Fibroblast of skin of left quadriceps (primary cell): ENCODE data around the gene NDUFV3.
"Not testable (repeated sequence)": the region's sequence is repeated elsewhere in the genome, so short reads cannot be mapped to it uniquely, and the experiment has no call there.

Experiments used
- DNase-seq, 2 experiments: peaks; one replicate each; pipeline ENCODE4 v3.0.0-alpha.2; 2013; ENCODE audit warnings: low read depth in 2 of 2

NDUFV3 gene

DNA sequence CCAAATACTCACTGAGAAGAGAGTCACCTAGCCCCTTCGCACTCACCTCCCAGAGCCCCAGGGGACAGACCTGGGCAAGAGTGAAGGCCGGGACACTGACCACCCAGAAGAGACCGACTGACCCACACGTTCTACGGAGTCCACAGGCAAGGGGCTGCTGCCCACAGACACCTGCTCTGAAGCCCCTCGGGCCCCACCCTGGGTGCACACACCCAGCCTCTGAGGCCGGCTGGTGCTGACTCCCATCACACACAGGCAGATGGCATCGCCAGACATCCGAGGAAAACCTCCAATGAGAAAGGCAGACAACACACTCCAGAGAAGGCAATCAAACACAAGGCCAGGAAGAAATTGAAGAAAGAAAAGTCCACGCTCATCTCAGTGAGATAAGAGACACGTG, 35.9 kb upstream of the NDUFV3 start:
- no peak for DNase-seq

DNA sequence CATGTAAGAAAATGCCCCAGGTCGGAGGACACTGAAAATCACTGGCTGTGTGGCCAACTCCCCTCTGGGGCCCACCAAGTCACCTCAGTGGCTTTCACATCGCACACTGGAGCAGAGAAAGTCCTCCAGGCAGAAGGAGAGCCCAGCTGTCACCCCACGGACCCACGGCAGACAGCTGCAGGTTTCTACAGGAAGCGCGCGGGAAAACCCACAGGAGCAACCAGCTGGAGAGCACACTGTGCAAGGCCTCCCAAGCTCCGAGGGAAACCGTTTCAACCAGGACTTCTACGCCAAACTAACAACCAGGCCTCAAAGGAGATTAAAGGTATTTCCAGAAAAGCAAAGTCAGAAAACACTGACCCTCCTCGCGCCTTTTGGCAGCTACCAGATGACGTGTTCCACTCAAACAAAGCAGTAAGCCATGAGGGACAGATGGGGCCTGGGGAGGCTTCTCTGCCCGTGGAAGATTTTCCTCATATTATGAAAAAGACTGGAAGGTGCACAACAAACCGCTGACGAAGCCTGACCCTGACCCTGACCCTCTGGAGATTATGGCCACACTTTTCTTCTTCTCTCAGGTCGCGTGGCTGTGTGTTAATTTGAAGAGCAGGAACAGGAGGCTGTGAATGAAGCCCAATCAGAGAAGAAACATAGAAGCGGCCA, 34.8 kb upstream of the NDUFV3 start:
- DNase-seq = no peak

DNA sequence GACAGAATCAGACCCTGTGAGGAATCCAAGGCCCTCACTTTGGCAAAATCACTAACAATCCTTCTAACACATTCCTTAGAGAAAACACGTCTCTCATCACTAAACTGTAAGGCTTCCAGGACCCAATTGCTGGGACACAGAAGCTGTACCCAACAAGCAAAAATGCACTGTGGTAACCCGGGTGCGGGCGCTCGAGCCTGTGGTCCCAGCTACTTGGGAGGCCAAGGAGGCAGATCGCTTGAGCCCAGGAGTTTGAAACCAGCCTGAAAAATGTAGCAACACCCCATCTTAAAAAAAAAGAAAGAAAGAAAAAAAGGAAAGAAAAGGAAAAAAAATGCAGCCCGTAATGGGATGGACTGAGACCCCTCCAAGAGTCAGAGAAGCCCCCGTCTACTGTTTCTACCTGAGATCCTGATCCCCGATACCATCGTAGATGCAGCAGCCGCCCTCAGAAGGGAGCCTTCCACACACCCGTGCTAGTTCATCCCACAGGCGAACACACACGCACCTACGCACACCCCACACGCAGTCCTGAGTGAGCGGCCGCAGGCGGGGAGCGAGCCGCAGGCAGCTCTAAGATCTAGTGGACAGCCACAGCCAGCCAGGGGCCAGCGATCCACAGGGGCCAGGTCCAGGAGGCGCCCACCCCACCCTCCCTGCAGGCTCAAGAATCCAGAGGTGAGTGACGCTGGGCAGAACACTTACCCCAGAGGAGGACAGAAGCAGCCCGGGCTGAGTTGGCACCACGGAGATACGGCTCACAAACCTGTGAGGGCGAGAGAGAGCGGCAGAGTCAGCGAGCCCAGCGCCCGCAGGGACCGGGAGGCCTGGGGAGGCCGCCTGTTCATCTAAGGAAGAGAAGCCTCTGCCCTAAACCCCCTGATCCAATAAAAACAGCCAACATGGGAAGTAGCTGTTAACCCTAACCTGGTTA, 33.9 kb upstream of the NDUFV3 start:
- DNase-seq = no peak

DNA sequence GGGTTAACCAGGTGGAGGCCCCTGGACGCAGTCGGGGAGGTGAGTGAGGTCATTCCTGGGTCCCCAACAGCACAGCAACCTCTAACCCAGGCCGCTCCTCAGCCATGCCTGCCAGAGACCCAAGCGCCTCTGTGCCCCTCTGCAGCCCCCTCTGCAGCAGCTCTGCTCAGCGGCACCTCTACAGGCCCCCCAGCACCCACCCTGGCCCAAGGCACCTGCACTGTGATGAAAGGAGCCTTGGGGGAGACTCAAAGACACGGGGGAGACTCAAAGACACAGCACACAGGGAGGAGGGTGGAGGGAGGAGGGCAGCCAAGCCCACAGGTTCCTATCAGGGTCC, 33.2 kb upstream of the NDUFV3 start:
- no peak for DNase-seq

DNA sequence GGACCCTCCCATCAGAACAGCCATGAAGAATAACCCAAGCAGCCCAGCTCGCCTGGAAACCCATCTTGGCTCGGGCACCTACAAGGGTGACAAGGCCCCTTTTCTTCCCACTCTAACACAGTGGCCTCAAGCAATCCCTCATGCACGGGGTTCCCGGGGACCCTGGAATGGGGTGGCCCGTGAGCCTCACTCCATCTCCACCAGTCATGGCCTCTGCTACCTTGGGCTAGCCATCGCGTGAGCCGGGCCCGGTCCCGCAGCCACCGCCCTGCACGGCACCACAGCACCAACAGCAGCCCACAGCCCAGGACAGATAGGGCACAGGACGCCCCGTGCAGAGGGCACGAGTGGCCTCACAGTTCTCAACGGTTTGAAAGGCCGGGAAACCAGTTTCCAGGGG, 32.8 kb upstream of the NDUFV3 start:
- DNase-seq = no peak

DNA sequence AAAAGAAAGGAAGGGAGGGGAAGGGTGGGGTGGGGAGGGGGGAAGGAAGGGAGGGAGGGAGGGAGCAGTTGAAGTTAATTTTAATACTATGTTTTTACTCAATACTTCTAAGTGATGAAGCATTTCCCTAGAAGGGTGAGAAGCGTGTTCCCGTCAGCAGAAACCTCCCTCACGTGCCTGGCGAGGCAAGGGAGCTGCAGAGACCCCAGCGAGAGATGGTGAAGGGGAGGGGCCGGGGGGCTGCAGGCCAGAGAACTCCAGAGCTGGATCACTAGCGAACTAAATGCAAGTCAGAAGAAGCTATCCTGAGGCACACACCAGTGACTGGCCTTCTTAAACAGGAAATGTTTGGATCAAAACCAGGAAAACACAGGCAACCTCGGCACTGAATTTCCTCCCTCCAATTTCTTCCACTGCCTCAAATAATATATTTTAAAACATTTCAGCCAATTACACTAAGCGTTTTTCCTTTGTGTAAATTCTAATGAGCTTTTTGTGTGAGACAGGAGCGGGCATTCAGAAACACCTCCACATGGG, 31.7 kb upstream of the NDUFV3 start:
- DNase-seq = no peak

DNA sequence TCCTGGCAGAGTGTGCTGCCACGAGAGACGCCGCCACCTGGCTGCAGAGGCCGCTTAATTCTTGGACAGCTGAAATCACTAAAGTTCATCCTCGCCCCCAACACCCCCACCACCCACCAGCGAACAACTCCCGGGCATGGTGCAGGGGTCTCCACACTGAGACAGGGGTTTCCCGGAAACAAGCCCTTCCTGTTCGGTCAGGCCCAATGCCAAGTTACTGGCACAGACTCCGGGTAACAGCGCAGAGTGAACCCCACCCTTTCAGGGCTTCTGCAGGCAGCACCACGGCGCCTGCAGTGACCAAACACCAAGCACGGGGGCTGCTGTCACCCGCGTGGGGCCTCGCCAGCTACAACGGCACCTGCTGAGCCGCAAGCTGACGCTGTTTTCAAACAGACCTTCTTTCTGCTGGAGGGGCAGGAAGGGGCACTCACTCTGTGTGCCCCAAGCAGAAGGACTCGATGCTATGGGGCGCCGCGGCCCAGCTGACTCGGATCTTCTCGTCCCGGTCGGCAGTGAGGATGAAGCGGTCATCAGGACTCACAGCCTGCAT, 31.2 kb upstream of the NDUFV3 start:
- no peak for DNase-seq

DNA sequence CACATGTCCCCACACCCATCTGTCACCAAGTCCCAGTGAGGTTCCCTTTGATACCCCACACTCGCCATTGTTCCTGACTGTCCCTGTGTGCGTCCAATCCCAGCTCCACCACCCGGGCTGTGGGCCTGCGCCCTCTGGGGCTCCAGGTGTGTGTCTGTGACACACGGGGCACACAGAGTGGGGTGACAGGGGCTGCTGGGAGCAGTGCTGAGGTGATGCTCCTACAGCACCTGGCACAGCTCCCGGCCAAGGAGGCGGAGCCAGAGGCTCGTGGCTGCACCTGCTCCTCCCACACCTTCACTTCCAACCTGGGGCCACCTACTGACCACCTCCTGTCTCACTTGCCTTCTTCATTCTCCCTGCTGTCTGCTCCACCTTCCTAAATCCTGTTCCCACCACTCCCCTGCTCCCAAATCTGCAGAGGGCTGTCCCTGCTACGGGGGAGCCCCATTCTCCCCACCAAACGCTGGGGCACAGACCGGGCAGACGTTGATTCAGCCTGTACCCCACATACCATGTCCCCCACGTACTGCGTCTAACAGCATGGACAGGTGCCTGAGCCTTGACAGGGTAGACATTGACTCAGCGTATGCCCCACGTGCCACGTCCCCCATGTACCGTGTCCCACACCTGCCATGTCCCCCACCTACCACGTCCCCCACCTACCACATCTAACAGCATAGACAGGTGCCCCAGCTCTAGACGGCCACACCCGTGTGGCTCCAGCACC, 30.2 kb upstream of the NDUFV3 start:
- no peak for DNase-seq

DNA sequence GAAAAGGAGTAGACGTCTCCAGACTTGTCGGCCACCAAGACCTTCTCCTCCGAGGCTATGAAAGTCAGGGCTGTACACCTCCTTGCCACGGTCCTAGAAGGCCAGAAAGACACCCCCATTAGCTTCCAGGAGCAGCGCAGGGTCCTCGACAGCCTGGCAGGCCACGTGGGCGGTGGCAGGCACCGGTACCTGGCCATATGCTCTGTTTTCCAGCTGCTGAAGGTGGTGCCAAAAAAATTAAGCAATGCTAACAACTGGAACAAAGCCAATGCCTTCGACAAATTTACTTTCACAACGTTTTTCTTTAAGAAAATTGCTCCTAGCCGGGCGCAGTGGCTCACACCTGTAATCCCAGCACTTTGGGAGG, 29.6 kb upstream of the NDUFV3 start:
- no peak for DNase-seq

DNA sequence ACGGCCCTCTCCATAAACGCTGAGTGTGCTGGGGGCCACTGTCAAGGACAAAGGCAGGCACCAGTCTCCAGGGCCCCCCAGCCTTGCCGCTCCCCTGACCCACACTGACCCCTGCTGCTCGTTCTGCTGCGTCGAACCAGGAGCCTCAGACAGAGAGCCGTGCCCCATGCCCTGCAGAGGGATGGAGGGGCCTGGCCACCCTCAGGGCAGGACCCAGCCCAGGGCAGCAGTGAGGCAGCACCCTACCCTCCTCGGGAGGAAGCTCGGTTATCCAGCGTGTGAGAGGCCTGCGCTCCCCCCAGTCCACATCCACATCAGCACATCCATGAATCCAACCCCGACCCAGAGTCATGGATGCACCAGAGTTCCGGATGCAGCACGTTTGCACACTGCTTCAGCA, 28.8 kb upstream of the NDUFV3 start:
- DNase-seq = no peak

DNA sequence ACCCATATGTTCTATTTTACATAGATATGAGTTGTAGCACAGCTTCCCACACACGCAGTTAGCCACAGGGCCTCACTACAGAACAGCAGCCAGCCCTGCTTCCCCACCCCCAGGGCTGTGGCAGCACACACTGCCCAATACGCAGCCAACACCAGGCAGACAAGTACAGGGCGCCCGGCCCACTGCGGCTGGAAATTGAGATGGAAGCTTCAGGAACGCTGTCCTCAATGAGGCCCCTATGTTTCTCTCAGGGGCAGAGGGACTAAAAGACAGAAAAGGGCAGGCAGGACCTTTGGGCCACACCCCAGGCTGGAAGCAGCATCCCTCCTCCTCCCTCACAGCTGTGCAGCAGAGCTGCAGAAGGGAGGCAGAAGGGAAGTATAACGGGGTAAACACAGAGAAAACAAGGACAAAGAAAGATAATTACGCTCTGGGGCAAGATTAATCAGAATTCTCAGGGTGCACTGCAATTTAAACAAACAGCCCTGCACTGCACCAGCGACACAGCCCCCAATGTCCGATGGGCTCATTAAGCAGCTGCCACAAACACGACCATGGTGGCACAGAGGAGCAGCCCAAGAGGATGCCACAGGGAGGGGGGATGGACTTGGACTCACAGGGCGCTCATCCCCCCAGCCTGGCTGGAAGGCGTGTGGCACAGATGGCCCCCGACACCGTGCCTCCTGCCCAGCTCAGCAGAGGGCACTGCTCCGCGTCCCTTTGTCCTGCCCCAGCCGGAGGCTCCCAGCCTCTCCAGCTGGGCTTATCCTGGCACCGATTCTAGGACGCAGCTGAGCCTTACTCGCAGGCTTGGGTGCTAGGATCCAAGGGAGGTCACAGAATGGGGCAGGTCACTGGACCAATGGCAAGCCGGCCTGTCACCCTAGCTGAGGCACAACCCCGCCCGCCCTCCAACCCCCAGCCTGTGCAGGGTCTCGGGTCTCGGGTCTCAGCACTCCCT, 28.0 kb upstream of the NDUFV3 start:
- no peak for DNase-seq

DNA sequence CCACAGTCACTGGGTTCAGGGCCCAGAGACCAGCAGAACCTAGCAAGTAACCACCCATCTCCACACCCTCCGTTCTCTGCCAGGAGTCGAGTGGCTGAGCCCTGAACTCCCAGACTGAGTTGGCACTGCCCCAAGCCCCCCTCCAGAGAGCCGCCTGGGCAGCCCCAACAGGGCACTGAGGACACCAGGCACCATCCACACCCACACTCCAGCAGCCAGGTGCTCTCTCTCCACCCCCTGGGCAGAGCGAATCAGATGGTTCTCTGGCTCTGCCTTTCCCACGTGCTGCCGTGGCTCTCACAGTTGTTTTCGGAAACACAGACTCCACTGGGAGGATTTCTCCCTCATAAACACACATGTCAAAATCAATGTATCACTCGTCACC, 27.3 kb upstream of the NDUFV3 start:
- no peak for DNase-seq

DNA sequence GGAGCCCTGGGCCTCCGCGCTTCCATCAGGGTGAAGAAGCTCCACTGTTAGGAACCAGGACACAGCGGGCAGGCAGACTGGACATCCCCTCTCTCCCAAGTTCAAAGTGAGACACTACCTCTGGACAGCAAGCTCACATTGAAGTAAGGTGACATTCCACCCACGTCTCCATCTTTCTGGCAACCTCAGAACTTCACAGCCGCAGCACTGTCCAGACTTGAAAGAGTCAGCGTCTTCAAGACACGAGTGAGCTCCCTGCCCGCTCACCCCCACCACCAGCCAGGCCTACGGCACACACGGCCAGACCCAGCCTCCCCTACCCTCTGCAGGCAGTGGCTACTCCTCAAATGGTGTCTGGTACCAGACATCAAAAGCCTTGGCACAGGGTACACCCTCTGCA, 24.9 kb upstream of the NDUFV3 start:
- DNase-seq = no peak

DNA sequence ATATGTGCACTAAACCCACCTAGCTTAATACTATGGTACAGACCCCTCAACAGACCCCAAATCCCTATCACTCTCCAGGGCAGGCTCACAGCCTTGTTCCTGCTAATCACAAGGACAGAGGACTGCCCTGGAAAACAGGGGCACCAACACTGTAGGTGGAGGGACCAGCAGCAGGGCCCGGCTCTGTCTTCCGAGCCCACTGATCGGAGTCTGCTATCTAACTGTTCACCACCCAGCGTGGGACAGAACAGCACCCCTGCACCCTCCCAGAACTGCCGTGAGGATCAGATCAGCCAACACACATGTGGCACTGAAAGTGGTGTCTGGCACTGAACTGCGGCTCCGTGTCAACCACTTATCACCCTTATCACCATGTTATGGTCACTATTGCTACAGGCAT, 20.0 kb upstream of the NDUFV3 start:
- DNase-seq = no peak

DNA sequence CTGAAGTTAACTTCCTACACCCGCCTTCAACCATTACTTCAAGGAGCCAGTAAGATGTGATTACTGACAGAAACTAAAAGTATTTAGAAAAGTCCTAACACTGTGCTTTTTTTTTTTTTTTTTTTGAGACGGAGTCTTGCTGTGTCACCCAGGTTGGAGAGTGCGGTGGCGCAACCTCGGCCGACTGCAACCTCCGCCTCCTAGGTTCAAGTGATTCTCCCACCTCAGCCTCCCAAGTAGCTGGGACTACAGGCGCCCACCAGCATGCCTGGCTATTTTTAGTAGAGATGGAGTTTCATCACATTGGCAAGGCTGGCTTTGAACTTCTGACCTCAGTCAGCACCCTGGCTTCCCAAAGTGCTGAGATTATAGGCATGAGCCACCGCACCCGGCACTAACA, 17.3 kb upstream of the NDUFV3 start:
- DNase-seq = not testable (repeated sequence)

DNA sequence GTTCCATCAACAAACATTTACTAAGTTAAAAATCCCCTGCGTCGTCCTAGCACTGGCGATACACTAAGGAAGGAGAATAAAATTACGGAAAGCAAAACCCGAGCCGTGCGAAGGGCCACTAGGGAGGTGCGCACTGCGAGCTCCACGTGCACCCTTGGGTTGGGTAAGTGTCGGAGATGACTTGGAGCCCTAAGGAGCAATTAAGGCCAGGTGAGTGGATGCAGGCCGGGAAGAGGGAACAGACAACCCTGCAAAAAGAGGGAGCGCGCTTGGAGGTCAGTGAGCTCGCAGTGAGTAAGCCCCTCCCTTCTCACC, 14.5 kb upstream of the NDUFV3 start:
- no peak for DNase-seq

DNA sequence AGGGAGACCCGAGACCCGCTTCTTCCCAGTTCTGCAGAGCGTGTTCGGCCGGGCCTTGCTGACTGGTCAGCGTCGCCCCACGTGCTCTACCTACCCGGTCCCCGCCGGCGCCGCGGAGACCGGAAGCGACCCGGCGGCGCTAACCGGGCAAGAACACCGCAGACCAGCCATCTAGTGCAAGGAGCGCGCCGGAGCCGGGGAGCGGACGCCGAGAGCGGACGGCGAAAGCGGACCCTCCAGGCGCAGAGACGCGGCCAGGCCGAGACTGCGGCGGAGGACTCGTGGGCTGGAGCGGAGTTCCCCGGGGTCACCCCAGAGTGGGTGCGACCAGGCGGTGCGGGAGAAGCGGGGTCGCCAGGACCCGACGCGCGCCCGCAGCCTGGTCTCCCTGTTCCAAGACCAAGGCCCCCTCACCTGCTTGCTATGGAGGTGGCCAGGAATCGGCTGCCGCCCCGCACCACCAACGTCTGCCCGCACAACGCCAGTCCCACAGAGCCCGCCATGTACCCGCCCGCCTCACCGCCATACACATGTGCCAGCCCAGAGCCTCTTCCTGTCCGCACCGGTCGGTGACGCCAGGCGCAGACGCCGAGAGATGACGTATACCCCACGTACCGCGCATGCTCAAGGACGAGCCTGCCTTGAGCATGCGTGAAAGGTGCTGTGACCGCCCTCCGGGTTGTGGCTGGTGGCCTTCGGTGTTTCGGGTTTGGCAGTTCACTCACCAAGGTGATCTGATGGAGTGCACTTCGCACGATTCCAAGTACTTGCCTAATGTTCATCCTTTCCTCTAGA, 13.9 kb upstream of the NDUFV3 start, which contains the start of gene WDR4:
WDR4 (minus strand) TSS at position 547 of the 795 bp plus-strand sequence; CDS start at position 503, 44 bp downstream.
- DNase-seq = peak; percentile 91 to 92

DNA sequence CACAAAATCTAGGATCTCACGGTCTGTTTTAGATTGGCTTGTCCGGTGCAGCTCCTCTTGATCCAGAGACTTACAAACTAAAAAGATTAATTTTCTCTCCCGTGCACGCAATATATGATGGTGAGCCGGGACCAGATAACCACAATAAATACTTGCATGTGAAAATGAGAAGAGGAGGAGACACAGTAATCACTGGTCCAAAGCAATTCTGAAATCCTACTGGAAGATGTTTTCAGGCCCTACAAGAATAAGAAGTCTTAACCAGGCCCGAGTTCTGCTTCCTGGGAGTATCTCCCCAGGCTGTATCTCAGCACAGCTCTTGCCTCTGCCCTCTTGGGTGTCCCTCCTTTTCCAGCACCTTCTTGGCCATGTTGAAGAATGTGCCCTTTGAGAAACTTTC, 12.8 kb upstream of the NDUFV3 start:
- no peak for DNase-seq

DNA sequence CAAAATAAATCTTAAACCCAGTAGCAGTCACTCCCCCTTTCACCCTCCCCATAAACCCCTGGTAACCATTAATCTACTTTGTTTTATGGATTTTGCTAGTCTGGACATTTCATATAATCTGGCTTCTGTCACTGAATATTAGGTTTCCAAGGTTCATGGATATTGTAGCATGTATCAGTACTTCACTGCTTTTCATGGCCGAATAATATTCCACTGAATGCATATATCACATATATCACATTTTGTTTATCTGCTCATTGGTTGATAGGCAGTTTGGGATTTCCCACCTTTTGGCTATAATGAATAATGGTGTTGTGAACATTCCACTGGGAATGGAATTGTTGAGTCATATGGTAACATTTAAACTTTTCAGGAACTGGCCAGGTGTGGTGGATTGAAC, 9.2 kb upstream of the NDUFV3 start:
- no peak for DNase-seq

DNA sequence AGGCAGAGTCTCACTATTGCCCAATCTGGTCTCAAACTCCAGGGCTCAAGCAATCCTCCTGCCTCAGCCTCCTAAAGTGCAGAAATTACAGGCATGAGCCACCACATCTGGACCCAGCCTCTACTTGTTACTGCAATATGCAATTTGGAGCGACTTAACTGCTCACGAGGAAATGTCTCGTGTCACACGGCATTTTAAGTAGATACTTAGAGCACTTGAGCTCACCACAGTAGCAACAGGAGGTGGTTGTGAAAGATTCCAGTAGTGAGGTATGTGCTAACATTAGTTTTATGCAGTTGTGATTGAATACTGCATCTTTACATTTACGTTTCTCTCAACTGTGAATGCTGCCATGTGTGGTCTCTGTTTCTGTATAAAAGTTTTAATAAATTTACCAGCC, 5.8 kb upstream of the NDUFV3 start:
- no peak for DNase-seq
